HL-60 (cell line): ENCODE results near the gene PRKRIP1.

ENCODE experiments used
- CTCF ChIP-seq: IDR thresholded peaks from one replicate; pipeline ENCODE4 v1.5.1; 2011; ENCODE audit warnings: low read length, control low read depth, inconsistent platforms; ENCODE audit not compliant: insufficient read depth
- GABPA ChIP-seq: IDR thresholded peaks from 2 replicates; pipeline ENCODE4 v1.6.1; 2012; ENCODE audit warnings: low read depth
- POLR2AphosphoS5 ChIP-seq: IDR thresholded peaks from 2 replicates; pipeline ENCODE4 v1.6.1; 2012; ENCODE audit warnings: low read depth
- REST ChIP-seq: IDR thresholded peaks from 2 replicates; pipeline ENCODE4 v1.6.1; 2012; ENCODE audit warnings: low read depth; ENCODE audit not compliant: insufficient replicate concordance
- SPI1 ChIP-seq: IDR thresholded peaks from 2 replicates; pipeline ENCODE4 v1.6.1; 2012; ENCODE audit warnings: low read depth, mild to moderate bottlenecking, borderline replicate concordance

- no peak for TF ChIP-seq POLR2AphosphoS5
- TF ChIP-seq CTCF, result no peak
- no peak for TF ChIP-seq REST
- no peak for TF ChIP-seq GABPA
- no peak for TF ChIP-seq SPI1
Measured at GRCh38 chr7:102410918-102411317, 14.8 kb downstream of the PRKRIP1 start.
